Transverse colon (tissue), 4 donors: ENCODE measurements around the gene CFAP46.
"Not testable (repeated sequence)": the region's sequence is repeated elsewhere in the genome, so short reads cannot be mapped to it uniquely, and the experiment has no call there.

Source experiments
- EP300 ChIP-seq: sonication (generic); formaldehyde crosslinking; IDR thresholded peaks from one replicate; pipeline ENCODE4 v1.6.1; 2017; ENCODE audit warnings: antibody characterized with exemption, low read depth
- POLR2A ChIP-seq: fragments of 450-650 bp; IDR thresholded peaks from one replicate; pipeline ENCODE4 v1.6.1; 2016; ENCODE audit warnings: antibody characterized with exemption, mild to moderate bottlenecking, moderate library complexity
- POLR2AphosphoS5 ChIP-seq, 3 donors: sonication (generic); formaldehyde crosslinking; IDR thresholded peaks; one replicate each; pipeline ENCODE4 v1.6.1; 2016; ENCODE audit warnings: antibody characterized with exemption in 3 of 3
- TF ChIP-seq, protein P1 (sequence below), 5 experiments: fragments of 200-600 bp in 3 of 5; fragments of 450-650 bp in 2 of 5; sonication (generic) in 3 of 5; IDR thresholded peaks; 1 replicate in 2 of 5; 2 replicates in 3 of 5; pipeline ENCODE4 v1.5.1; 2016 to 2017; ENCODE audit warnings: antibody characterized with exemption in 5 of 5, inconsistent platforms in 3 of 5, mild to moderate bottlenecking in 2 of 5, moderate library complexity in 1 of 5

DNA sequence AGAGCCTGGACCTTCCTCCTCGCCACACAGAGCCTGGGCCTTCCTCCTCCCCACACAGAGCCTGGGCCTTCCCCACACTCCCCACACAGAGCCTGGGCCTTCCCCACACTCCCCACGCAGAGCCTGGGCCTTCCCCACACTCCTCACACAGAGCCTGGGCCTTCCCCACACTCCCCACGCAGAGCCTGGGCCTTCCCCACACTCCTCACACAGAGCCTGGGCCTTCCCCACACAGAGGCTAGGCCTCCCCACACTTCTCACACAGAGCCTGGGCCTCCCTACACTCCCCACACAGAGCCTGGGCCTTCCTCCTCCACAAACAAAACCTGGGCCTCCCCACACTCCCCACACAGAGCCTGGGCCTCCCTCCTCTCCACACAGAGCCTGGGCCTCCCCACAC is 11.7 kb downstream of the CFAP46 start:
- TF ChIP-seq, protein P1, sequence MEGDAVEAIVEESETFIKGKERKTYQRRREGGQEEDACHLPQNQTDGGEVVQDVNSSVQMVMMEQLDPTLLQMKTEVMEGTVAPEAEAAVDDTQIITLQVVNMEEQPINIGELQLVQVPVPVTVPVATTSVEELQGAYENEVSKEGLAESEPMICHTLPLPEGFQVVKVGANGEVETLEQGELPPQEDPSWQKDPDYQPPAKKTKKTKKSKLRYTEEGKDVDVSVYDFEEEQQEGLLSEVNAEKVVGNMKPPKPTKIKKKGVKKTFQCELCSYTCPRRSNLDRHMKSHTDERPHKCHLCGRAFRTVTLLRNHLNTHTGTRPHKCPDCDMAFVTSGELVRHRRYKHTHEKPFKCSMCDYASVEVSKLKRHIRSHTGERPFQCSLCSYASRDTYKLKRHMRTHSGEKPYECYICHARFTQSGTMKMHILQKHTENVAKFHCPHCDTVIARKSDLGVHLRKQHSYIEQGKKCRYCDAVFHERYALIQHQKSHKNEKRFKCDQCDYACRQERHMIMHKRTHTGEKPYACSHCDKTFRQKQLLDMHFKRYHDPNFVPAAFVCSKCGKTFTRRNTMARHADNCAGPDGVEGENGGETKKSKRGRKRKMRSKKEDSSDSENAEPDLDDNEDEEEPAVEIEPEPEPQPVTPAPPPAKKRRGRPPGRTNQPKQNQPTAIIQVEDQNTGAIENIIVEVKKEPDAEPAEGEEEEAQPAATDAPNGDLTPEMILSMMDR (IDR thresholded peaks at IDR 0.05) = not testable (repeated sequence)
- TF ChIP-seq POLR2AphosphoS5 (IDR thresholded peaks at IDR 0.05); POLR2A; EP300: not testable (repeated sequence)
